ENCODE measurements around the gene PSPH. TPM values are rescaled to one million over a fixed set of nuclear protein-coding genes. Genes with fewer than 3 reads are reported as not detected.

PSPH gene
- total RNA-seq, 1 donor from 2014 or later, result 29.8 TPM

DNA sequence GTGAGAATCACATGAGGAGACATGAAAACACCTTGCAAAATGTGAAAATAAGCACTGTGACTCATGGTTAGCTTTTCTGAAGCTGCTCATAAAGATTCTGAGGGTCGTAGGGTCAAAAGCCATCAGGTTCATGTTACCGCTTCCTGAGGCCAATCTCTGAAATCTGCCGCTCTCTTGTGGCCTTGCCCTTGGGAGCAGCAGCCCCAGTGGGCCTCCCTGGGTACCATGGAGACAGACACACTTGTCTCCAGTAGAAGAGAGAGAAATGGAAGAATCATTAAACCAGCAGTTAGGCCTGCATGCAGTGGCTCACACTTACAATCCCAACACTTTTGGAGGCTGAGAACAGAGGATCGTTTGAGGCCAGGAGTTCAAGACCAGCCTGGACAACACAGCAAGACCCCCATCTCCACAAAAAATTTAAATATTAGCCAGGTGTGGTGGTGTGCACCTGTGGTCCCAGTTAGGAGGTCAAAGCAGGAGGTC, 44.0 kb downstream of the PSPH start:
- no peak for DNase-seq (ENCODE audit: low read depth in 2 of 2)

DNA sequence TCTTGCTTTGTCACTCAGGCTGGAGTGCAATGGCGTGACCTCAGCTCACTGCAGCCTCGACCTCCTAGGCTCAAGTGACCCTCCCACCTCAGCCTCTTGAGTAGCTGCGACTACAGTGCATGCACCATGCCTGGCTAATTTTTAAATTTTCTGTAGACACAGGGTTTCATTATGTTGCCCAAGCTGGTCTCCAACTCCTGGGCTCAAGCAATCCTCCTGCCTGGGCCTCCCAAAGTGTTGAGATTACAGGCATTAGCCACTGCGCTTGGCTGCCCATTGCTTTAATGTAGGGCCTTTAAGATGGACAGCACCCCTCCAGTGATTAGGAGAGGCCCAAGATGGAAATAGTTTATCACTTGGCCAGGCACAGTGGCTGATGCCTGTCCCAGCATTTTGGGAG, 47.5 kb downstream of the PSPH start:
- DNase-seq (ENCODE audit: low read depth in 2 of 2), result no peak

DNA sequence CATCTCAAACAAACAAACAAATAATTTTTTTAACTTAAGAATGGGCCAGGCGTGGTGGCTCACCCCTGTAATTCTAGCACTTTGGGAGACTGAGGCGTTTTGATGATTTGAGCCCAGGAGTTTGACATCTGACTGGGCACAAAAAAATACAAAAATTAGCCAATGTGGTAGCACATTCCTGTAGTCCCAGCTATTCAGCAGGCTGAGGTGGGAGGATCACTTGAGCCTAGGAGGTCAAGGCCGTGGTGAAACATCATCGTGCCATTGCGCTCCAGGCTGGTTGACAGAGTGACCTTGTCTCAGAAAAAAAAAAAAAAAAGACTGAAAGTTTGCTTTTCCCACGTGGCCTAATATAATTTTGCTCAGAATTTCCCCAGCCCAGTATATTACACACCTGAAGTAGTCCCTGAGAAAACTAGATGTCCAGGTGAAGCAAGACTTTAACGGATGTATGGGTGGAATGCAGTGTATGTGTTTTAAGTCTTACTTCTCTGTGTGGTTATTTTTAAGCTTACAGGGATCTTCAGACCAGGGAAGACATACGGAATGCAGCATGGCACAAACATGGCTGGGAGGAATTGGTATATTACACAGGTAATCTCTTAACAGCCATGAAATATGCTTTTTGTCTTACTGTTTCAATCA, 54.3 kb downstream of the PSPH start:
- DNase-seq (ENCODE audit: low read depth in 2 of 2), result no peak

DNA sequence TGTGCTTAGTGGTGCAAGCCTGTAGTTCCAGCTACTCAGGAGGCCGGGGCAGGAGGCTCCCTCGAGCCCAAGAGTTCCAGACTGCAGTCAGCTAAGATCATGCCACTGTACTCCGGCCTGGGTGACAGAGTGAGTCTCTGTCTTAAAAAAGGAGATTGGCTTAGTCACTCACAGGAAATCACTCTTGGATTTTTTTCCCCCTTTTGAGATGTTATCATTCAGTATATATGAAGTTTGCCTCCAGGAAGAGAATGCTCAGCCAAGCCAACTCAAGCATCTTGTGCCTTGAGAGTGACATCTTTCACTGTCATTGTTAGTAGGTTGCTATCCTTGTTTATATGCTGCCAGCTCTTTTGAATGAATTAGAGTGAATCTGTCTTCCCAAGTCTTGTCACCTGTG, 58.9 kb downstream of the PSPH start:
- DNase-seq (ENCODE audit: low read depth in 2 of 2), result peak in 1 of 2 donors; percentile 56

DNA sequence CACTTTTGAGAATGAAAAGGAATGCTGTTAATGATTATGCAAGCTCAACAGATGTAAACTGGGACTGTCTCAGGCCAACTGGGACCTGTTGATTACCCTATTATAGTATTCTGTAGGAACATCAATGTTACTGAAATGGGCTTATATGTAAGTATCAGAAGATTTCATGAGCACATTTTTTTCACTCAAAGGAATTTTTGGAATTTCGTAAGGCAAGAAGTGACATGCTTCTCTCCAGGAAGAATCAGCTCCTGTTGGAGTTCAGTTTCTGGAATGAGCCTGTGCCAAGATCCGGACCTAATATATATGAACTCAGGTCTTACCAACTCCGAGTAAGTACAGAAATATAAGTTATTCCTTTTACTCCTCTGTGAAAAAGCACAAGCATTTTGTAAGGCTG, 67.7 kb downstream of the PSPH start:
- no peak for DNase-seq (ENCODE audit: low read depth in 2 of 2)

DNA sequence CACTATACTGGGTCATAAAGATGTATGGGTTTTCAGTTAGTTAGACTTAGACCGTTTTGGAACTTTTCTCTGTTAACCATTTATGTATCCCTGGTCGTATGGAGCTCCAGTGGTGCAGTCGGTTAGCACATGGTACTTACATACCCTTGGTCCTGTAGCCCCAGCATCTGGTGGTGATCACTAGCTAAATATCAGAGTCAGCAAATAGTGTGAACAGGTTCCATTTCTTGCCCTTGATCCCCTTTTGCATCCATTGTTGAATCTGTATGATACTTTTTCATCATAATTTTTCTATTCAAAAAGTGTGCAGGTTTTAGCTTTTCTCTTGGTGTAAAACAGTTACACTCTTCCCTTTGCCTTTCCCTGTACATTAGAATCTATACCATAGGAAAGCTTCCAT, 71.0 kb downstream of the PSPH start:
- no peak for DNase-seq (ENCODE audit: low read depth in 2 of 2)

DNA sequence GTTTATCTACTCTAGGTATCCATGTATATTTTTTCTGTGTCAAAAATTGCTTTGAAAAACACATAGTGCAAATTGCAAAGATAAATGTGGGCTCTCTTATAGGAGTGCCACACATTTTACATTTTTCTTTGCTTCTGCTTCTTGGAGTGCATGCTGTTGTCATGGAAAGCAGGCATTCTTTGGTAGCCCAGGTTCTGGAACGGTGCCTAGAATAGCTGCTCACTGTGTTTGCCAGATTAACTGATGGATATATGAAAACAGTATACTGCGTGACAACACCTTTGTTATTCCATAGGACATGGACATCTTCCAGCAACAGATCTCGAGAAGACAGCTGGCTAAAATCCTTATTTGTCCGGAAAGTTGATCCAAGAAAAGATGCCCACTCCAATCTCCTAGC, 73.4 kb downstream of the PSPH start:
- peak; percentile 78 to 84 for DNase-seq (ENCODE audit: low read depth in 2 of 2)

DNA sequence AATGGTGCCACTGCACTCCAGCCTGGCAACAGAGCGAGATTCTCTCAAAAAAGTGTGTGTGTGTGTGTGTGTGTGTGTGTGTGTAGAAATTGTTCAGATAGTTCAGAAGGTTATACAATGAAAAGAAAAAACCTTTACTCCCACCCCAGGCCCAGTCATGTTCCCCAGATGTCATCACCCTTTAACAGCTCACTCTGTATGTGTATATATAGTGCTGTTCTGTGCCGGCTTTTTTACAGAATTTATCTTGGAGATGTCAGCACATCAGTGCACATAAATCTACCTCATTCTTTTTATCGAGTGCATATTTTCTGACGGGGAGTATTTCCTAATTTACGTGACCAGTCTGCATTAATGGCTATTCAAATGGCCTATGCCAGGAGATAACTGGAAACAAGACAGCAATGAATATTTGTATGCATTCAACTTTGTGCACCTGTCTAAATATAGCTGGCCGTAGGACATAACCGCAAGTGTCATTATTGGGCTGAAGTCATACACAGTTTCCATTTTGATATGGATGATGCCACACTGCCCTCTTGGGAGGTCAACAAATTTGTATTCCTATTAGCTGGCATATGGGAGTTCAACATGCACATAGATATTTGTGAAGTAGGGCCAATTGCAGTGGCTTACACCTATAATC, 75.1 kb downstream of the PSPH start:
- peak in 1 of 2 donors; percentile 8 for DNase-seq (ENCODE audit: low read depth in 2 of 2)

DNA sequence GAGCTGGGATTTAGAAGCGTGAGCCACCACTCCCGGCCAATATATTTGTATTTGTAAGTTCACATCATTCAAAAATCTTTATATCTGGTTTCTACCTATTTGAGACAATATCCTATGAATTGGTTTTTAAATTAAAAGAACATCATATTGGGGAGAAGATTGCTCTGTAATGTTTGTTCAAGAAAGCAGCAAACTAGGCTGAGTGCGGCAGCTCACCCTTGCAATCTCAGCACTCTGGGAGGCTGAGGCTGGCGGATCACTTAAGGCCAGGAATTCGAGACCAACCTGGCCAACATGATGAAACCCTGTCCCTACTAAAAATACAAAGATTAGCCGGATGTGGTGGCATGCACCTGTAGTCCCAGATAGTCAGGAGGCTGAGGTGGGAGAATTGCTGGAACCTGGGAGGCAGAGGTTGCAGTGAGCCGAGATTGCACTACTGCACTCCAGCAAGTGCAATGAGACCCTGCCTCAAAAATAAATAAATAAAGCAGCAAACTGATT, 77.4 kb downstream of the PSPH start:
- DNase-seq (ENCODE audit: low read depth in 2 of 2), result no peak

DNA sequence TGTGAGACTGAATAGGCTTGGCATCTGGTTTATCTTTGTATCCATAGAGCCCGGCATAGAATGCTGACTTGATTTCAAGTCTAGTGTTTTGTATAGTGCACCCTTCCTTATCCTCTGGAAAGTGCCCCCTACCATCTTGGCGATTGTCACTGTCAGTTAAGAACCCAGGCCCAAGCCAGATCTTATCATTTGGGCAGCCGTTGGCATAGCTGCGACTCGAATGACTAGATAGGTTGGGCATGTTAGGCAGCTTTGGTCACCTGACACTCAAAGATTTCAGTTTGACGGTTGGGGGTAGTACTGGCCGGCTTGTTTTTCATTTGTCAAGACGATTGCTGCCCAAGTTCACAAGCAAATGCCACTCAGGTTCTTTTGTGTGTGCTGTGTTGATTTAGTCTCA, 80.3 kb downstream of the PSPH start:
- no peak for DNase-seq (ENCODE audit: low read depth in 2 of 2)

DNA sequence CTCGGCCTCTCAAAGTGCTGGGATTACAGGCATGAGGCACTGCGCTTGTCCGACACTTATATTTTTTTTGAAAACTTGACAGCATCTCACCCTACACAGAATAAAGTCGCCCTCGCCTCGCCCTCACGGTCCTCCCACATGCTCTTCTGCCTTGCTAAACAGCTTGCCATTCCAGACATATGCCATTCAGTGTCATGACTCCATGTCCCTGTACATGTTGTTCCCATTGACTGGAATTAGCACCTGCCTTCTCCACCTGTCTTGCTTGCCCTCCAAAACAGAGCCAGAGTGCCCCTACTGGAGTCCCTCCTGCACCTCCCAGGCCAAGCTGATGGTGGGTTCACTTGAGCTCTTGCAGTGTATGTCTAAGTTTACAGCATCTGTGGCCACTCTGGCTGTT, 80.7 kb downstream of the PSPH start:
- no peak for DNase-seq (ENCODE audit: low read depth in 2 of 2)

DNA sequence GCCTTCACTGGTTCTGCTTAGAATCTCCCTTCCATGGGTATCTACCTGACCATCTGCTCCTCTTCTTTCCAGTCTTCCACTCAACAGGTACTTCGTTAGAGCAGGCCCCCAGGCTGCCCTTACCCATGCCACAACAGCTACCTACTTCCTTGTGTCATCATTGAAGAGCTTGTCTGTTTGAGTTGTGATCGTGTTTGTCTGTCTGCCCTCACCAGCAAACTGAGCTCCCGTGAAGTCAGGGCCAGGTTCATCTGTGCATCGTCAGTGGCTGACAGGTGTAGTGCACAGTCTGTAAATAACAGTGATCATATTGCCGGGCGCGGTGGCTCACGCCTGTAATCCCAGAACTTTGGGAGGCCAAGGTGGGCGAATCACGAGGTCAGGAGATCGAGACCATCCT, 81.9 kb downstream of the PSPH start:
- no peak for DNase-seq (ENCODE audit: low read depth in 2 of 2)

DNA sequence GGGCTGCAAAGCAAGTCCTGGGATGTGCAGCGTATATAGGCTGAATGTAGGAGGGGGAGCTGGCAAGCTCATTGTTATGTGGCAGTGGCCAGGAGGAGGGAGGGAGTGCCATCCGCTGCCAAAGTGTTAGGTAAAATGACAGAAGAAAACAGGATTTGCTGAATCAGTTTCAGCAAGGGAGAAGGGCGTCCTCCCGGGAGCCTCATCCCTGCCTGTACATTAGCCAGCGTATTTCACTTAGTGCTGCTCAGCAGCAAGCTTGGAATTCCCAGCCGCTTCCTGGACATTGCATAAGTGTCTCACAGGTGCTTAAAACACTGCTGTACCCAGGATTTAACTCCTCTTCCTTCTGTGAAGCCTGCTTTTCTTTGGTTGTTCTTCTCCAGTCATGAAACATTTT, 84.4 kb downstream of the PSPH start:
- no peak for DNase-seq (ENCODE audit: low read depth in 2 of 2)

DNA sequence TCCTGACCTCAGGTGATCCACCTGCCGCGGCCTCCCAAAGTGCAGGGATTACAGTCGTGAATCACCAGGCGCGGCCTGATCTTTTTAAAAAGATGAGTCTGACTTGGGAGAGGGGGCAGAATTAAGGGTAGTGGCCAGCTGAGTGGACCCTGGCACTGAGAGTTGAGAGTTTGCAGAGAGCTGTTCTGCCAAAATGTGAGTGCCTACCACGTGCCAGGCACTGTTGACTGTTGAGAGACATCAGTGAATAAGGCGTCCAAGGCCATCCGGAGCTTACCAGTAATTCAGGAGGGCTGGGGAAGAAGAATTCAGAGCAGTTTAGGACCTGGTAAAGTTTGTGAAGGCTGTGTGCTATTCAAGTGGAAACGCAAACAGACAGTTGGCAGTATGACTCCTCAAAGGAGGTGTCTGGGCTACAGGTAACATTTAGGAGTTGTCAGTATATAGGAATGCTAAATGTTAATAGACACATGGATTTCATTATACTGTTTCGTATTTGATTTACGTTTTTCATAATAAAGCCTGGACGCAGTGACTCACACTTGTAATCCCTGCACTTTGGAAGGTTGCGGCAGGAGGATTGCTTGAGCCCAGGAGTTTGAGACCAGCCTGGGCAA, 85.3 kb downstream of the PSPH start:
- no peak for DNase-seq (ENCODE audit: low read depth in 2 of 2)

DNA sequence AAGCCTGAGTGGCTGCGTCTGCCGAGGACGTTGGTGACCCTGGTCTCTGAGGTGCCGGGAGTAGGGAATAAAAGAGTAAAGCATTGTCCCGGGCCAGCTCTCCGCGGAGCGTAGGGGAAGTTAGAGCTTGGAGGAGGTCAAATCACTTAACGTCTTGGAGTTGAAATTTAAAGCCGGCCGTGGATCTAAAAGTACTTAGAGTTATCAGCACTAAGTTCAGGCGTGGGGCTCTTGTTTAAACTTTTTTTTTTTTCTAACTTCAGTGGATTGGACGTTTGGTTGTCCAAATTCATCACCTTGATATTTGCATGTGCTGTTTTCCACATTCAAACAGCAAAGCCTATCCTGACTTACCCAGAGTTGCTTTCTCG, 86.2 kb downstream of the PSPH start:
- peak in 1 of 2 donors; percentile 23 for DNase-seq (ENCODE audit: low read depth in 2 of 2)

DNA sequence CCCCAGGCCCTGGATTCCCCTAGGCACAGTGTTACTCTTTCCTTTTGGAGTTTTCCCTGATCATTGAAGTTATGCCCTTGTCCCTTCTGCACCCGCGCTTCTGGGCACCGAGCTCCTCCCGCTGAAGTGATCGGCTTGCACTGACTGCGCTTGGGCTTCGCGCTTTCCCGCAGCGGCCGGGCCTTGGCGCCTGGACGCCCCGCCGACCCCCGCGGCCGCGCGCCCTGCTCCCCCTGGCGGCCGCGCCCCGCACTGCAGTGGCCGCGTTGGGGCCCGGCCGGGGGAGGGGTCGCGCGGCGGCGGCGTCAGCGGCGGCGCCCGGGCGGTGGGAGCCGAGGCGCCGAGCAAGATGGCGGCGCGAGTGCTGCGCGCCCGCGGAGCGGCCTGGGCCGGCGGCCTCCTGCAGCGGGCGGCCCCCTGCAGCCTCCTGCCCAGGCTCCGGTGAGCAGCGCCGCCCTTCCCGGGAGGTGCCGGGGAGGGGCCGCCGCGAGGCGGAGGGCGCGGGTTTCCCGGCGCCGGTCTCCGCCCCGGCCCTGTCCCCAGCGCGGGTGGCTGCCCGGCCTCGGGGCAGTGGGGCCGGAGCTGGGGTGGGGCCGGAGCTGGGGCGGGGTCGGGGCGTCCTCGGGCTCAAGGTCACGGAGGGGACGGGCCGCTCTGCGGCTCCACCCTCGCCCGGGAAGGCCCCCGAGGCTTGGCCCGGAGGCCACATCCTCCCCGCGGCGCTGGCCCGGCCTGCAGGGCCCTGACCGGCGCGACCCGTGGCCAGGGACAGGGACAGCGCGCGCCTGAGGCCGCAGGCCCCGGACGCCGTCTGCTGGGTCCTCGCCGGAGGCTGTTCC, 86.8 kb downstream of the PSPH start, which contains the start of gene NIPSNAP2:
Gene NIPSNAP2, plus strand, starts transcription at position 325 of the 839 bp plus-strand sequence. Its CDS starts 25 bp downstream, at position 350.
- peak; percentile 59 to 72 for DNase-seq (ENCODE audit: low read depth in 2 of 2)

DNA sequence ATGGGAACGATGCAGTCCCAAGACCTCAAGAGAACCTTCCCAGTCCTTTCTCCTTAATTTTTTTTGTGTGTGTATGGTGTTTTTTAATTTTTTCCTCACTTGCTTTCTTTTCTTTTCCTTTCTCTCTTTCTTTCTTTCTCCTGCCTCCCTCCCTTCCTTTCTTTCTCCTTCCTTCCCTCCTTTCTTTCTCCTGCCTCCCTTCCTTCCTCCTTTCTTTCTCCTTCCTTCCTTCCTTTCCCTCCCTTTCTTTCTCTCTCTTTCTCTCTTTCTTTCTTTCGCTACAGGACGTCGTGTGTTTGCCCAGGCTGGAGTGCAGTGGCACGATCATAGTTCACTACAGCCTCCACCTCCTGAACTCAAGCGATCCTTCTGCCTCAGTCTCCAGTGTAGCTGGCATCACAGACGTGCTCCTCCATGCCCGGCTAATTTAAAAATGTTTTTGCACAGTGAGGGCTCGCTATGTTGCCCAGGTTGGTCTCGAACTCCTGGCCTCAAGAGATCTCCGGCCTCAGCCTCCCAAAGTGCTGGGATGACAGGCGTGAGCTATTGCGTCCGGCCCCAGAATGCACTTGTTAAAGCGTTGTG, 87.6 kb downstream of the PSPH start:
- no peak for DNase-seq (ENCODE audit: low read depth in 2 of 2)

DNA sequence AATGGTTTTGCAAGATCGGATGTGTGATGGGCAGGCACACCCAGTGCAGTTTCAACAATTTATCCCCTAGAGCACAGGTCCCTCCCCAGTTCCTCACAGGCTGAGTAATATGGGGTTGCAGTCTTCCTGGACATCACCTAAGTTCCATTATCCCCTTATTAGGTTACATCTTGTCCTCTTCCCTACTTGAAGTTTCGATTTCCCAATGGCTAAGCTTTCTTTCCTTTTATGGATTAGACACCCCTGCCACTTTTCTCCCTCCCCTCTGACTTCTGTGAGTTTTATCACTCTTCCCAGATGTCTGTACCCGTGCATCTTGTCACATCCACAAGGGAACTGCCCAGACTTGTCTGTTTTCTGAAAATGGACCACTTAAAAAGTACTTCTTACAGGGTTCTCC, 89.2 kb downstream of the PSPH start:
- DNase-seq (ENCODE audit: low read depth in 2 of 2), result no peak
